GM18502 (cell line): ENCODE data around the gene ATG4A.

Source experiments
- ATAC-seq: cut with Tn5 transposase; IDR thresholded peaks from one replicate; pipeline ENCODE4 v1.9.1; 2021; ENCODE audit warnings: mild to moderate bottlenecking; ENCODE audit not compliant: unreplicated experiment, poor library complexity

Gene ATG4A

GRCh38 chrX:108117988-108118387 lies 26.4 kb downstream of the ATG4A start:
- no peak for ATAC-seq

DNA sequence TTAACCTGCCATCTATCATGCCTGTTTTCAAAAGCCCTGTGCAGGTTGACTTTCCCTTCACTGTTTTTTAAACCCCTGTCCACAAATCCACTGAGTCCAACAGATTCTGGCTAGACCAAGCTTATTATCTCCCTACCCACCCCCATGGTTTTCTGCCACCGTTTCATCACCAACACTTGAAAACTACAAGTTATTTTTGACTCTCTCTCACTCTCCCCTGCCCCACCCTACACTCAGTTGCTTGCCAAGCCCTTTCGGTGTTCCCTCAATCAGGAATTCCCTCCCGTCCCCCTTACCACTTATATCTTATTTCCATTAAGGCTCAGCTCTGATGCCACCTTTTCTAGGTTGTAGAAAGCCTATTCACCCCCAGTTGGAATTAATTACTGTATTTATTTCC lies 29.7 kb downstream of the ATG4A start:
- ATAC-seq = no peak

DNA sequence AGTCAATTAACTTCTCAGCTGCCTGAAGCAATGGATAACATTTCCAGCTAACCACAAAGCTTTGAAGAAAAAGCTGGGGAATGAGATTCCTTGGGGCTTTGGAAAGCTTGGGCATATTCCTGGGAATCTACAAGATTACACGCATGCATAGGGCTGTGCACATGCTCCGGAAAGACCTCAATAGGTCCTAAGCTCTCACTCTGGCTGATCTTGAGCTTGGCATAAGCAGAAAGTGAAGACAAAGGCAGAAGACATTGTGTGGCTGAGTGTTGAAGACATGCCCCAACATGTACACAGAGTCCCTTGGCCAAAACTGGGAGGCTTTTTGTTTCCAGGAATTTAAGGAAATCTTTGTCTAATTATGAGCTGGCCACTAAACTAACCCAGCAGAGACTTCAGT lies 31.2 kb downstream of the ATG4A start:
- ATAC-seq = no peak

GRCh38 chrX:108123591-108124366 lies 32.2 kb downstream of the ATG4A start:
- no peak for ATAC-seq

- no peak for ATAC-seq
These were observed 35.1 kb downstream of the ATG4A start for GRCh38 chrX:108126661-108127060.

DNA sequence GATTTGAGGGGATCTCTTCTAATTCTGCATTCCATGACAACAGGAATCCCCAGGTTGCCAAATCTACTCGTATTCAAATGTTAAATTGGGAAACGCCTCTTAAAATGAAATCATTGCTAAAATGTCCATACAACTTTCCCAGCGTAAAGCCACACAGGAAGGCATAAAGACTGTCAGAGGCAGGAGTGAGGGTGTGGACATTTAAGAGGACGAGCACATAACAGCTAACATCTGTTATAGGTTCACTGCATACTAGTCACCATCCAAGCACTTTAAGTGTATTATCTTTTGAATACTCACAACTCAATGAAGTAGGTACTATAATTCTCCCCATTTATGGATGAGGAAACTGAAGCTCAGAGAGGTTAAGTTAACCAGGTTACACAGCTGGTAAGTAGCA lies 35.6 kb downstream of the ATG4A start:
- ATAC-seq = no peak

DNA sequence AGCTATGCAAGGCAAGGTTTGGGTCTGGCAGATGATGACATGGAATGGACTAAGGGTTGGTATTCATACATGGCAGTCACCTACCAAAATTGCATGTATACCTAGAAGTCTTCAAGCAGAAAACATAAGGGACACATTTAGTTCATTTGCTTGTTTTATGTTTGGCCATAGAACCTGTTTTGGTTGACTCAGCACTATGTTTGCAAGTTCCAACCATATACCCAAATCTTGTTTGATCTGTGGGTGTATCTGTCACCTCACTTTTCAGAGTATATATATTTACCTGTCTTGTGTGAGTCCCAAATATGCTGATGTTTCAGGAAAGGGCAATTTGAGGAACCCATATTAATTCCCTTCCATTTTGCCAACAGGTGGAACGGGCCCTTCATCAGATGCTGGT lies 39.3 kb downstream of the ATG4A start:
- ATAC-seq = no peak

GRCh38 chrX:108131471-108131870 lies 39.9 kb downstream of the ATG4A start:
- ATAC-seq = no peak

- ATAC-seq = no peak
These were observed 40.5 kb downstream of the ATG4A start for GRCh38 chrX:108132034-108132433.

DNA sequence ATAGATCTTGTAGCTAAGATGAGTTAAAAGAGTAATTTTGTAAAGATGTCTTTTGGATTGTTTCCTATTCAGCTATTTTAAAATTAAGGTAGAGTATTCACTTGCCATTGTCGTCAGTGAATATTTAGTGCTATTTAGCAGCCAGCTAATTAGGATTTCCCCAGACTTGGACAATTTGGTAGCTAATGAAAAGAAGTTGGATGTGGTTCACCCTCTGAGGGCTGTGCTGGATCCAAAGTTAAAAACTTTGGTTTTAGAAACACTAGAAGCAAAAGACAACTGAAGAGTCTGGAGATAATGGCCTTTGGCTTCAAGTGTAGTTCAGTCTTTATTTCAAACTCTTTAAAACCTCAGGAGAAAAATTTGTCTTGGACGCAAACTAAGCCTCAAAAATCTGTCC lies 41.3 kb downstream of the ATG4A start:
- ATAC-seq = no peak

GRCh38 chrX:108134724-108135123 lies 43.1 kb downstream of the ATG4A start:
- no peak for ATAC-seq

DNA sequence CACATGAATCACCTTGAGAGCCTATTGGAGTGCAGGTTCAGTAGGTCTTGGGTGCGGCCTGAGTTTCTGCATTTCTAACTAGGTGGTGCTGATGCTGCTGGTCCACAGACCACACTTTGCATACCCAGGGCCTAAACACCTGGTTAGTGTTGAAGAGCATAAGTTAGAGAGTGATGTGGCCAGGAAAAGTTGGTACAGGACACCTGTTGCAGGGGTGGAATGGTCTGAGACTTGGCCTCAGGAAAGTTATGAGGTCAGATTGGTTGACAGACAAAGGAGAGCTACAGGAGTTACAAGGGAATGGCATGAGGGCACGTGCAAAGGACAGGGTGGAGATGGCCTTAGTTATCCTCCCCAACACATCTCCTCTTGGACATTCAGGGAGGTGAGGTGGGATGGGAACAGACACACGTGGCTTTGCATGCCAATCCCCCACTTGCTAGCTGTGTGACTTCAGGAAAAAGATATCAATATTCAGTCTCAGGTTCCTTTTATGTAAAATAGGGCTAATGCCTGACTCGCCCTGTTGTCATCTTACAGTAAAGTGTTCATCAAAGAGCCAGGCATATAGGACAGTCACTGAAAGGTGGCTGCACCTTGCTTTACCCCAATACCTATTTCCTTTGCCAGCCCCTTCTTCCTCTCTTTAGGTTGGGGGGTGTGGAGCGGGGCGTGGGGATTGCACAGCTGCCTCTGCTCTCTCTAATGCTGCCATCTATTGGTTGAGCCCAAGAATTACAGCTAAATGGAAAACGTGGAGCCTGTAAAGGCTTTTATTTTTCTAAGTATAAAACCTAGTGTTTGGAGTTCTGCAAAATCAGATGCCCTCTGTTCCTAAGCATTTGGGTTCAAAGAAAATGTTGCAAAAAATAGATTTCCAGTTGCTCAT lies 47.5 kb downstream of the ATG4A start:
- ATAC-seq = no peak

DNA sequence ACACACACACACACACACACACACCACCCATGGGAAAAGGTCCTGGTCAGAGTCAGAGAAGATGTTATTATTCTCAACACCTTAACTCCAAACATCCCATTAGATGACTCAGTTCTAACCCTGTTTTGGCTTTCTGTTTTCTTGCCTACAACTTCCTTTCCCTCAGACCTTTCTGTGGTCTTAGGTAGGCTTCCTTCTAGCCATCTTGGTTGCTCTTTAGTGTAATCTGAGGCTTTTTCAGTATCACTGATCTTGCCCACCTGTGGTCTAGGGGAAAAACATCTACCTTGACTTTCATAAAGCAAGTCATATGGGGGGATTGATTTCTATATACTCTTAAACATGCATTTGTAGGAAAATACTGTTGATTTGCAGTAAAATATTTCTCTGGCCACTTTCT lies 56.9 kb downstream of the ATG4A start:
- peak; percentile 88 for ATAC-seq

DNA sequence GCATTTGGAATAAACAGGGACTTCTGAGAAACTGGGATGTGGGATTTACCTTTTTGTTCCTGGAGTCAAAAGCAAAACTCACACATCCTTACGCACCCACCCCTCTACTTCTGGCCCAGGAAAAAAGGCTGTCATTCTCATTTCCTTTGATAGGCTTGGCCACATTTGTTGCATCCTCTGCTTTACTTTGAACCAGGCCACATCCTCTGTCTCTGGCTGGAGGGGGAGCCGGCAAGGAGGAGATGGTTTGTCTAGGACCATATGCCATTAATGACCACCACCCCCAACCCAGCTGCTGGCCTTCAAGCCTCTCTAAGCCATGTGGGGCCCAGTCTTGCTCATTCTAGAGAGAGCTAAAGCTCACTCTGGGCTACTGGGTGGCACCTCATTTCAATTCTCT lies 64.5 kb downstream of the ATG4A start:
- ATAC-seq = no peak

DNA sequence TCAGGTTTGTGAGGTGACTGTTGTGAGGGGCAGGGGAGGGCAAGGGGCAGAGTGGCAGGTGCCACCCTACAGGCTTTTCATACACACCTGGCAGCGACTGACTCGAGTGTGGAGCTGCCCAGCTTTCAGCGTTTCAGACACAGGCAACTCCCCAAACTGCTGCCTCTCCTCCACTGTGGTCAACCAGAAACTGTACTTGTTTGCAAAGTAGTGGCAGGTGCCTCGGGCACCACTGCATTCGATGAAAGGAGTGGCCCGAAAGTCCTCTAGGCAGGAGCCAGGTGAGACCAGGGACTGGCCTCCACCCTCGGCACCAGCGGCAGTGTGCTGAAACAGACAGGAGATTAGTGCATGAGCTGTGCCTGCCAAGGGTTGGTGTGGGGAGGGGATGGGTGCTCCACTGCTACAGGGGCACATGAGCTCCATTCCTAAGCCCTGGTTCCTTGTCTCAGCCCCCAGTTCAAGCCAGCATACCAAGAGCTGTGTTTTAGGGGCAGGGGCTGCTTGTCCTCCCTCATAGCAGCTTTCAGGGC lies 65.4 kb downstream of the ATG4A start:
- ATAC-seq = no peak

GRCh38 chrX:108157628-108158027 lies 66.0 kb downstream of the ATG4A start:
- no peak for ATAC-seq

- no peak for ATAC-seq
These were observed 67.6 kb downstream of the ATG4A start for GRCh38 chrX:108159028-108159670.

DNA sequence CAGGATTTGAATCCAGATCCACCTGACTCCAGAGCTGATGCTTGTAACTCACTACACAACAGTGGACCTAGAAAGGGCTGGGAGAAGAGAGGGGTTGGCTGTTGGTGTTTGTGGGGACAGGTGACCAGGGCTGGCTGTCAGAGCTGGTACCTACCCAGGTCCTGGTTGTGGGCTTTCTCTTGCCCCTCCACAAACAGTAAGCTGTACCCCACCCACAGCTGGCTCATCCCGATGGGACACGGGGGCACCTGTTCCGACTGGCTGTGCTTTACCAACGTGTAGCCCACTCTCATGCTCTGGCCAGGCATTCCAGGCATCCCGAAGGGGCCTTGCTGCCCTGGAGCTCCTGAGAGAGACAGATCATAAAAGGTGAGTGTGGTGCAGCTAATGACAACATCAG lies 68.7 kb downstream of the ATG4A start:
- ATAC-seq = no peak

DNA sequence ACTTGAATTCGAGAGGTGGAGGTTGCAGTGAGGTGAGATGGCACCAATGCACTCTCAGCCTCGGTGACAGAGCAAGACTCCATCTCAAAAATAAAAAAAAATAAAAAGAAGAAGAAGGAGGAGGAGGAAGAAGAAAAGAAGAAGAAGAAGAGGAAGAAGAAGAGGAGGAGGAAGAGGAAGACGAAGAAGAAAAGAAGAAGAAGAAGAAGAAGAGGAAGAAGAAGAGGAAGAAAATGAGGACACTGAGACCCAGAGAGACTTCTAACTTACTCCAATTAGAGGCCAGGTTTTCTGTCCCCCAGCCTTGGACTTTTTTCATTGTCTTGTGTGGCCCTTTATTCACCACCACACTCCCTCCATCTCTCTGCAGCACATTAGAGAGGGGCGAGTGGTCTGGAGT lies 70.7 kb downstream of the ATG4A start:
- ATAC-seq = no peak

DNA sequence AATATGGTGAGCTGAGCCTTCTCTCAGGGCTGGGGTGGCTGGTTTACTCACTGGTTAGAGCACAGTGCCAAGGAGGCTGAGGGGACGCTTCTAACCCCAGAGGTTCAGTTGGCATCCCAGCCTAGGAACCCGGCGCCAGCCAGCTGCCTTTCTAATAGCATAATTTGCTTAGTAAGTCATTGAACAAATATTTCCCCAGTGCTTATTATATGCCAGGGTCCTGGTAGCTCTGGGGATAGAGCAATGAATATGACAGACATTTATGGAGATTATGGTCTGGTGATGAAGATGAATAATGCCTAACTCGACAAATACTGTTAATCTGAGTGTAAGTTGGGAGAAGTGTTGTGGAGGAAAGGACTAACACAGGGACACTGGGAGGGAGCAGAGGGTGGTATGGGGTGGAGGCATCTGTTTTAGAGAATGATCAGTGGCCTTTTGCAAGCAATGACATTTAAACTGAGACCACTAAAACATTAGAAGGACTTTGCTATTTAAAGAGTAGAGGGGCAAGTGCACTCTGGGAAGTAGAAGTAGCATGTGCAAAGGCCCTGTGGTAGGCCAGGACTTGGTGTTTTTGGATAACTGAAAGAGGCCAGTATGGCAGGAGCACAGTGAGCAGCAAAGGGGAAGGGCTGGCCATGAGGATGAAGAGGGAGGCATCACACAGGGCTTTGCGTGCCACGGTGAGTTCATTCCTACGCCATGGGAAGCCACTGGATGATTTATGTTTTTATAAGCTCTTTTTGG lies 71.9 kb downstream of the ATG4A start:
- ATAC-seq = no peak
